ENCODE data around the gene SPHK2.

GRCh38 chr19:48634036-48634342 lies 14.7 kb downstream of the SPHK2 start:
- no peak for TF ChIP-seq BHLHE40 (IDR thresholded peaks at IDR 0.05; ENCODE audit: borderline replicate concordance)
- no peak for TF ChIP-seq FOXK2 (IDR thresholded peaks at IDR 0.05)
- no peak for TF ChIP-seq ZNF384 (IDR thresholded peaks at IDR 0.05)
- TF ChIP-seq TARDBP (IDR thresholded peaks at IDR 0.05) = no peak
- no peak for TF ChIP-seq NFRKB (IDR thresholded peaks at IDR 0.05)
- TF ChIP-seq SP1 (IDR thresholded peaks at IDR 0.05) = no peak
